Measurements from ENCODE around the gene EHD3. TPM values are rescaled to one million over a fixed set of nuclear protein-coding genes. Genes with fewer than 3 reads are reported as not detected.

The EHD3 gene
- polyA plus RNA-seq, 1 experiment = 39.8 TPM

DNA sequence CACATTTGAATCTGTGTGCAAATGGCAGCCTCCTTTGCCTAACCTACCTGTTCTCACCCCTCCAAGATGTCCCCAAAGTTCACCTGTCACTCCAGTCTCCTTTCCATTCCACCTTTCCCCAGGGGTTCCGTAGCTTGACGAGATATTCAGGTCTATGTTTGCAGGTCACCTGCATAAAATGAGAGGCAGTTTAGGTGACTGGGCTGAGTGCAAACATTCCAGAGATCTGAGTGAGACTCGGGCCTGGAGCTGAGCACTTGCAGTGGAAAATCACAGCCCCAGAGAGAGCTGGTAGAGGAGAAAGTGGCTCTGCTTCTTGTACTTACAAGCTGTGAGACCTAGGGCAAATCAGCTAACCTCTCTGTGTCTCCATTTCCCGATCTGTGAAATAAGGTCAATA is 36.8 kb upstream of the EHD3 start:
- TF ChIP-seq, protein P1, sequence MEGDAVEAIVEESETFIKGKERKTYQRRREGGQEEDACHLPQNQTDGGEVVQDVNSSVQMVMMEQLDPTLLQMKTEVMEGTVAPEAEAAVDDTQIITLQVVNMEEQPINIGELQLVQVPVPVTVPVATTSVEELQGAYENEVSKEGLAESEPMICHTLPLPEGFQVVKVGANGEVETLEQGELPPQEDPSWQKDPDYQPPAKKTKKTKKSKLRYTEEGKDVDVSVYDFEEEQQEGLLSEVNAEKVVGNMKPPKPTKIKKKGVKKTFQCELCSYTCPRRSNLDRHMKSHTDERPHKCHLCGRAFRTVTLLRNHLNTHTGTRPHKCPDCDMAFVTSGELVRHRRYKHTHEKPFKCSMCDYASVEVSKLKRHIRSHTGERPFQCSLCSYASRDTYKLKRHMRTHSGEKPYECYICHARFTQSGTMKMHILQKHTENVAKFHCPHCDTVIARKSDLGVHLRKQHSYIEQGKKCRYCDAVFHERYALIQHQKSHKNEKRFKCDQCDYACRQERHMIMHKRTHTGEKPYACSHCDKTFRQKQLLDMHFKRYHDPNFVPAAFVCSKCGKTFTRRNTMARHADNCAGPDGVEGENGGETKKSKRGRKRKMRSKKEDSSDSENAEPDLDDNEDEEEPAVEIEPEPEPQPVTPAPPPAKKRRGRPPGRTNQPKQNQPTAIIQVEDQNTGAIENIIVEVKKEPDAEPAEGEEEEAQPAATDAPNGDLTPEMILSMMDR (IDR thresholded peaks at IDR 0.05; ENCODE audit: low read depth, low read length) = no peak
- Histone ChIP-seq H3K9me3 (ENCODE audit: control insufficient read depth, insufficient read depth, low read length) (no peaks in the 10 kb centered on the region), H3K27ac (ENCODE audit: low read depth, low read length) (no peak overlapping the region), H3K4me3 (ENCODE audit: low read depth, low read length) (no peak overlapping the region), H3K27me3 (ENCODE audit: control insufficient read depth, insufficient read depth, low read length) (peaks cover 2% of the 10 kb centered on the region)
- ChIA-PET CTCF (no interaction called here), POLR2A (no interaction called here)
- DNase-seq (ENCODE audit: low read depth, low spot score) = no peak

DNA sequence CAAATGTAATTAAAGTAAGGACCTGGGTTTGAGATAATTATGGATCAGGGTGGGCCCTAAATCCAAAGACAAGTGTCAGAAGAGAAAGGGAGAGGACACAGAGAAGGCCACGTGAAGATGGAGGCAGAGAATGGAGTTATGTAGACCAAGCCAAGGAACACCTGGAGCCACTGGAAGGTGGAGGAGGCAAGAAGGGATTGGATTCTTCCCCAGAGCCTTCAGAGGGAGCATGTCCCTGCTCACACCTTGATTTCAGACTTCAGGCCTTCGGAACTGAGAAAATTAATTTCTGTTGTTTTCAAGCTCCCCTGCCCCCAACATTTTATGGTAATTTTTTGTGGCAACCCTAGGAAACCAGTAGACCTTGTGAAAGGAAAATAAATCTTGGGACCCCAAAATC is 36.3 kb upstream of the EHD3 start:
- Histone ChIP-seq H3K27me3 (ENCODE audit: control insufficient read depth, insufficient read depth, low read length) (peaks cover 2% of the 10 kb centered on the region), H3K27ac (ENCODE audit: low read depth, low read length) (no peak overlapping the region), H3K4me3 (ENCODE audit: low read depth, low read length) (no peak overlapping the region), H3K9me3 (ENCODE audit: control insufficient read depth, insufficient read depth, low read length) (no peaks in the 10 kb centered on the region)
- DNase-seq (ENCODE audit: low read depth, low spot score) = no peak
- TF ChIP-seq, protein P1 (IDR thresholded peaks at IDR 0.05; ENCODE audit: low read depth, low read length) = no peak
- ChIA-PET POLR2A (no interaction called here), CTCF (no interaction called here)

DNA sequence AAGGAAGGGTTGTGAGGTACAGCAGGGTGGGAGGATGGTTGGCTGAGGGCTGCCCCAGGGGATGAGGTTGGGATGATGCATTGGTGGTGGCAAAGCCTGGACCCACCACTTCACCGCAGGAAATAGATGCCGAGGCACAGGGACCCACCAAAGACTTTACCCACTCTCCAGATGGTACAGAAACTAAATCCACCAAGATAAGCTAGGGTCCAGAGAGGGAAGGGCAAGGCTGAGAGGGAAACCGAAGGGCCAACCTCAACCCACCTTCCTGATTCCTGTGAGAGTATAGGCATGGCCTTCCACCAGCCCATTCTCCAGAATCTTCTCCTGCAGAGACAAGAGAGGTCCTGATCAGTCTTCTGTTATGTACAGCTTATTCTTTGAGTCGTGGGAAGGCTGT is 34.7 kb upstream of the EHD3 start:
- no peak overlapping the region for H3K27ac ChIP-seq (ENCODE audit: low read depth, low read length)
- peaks cover 2% of the 10 kb centered on the region for H3K27me3 ChIP-seq (ENCODE audit: control insufficient read depth, insufficient read depth, low read length)
- CTCF ChIA-PET = no interaction called here
- no peaks in the 10 kb centered on the region for H3K9me3 ChIP-seq (ENCODE audit: control insufficient read depth, insufficient read depth, low read length)
- DNase-seq (ENCODE audit: low read depth, low spot score) = no peak
- POLR2A ChIA-PET = no interaction called here
- H3K4me3 ChIP-seq (ENCODE audit: low read depth, low read length) = no peak overlapping the region
- TF ChIP-seq, protein P1 (IDR thresholded peaks at IDR 0.05; ENCODE audit: low read depth, low read length) = no peak

- Histone ChIP-seq H3K27ac (ENCODE audit: low read depth, low read length) (no peak overlapping the region), H3K4me3 (ENCODE audit: low read depth, low read length) (no peak overlapping the region), H3K9me3 (ENCODE audit: control insufficient read depth, insufficient read depth, low read length) (no peaks in the 10 kb centered on the region; the same call in 1 of the 2 replicates), H3K27me3 (ENCODE audit: control insufficient read depth, insufficient read depth, low read length) (peaks cover 2% of the 10 kb centered on the region)
- ChIA-PET POLR2A (no interaction called here), CTCF (no interaction called here)
- DNase-seq (ENCODE audit: low read depth, low spot score) = no peak
- TF ChIP-seq, protein P1 (IDR thresholded peaks at IDR 0.05; ENCODE audit: low read depth, low read length) = no peak
These were observed 33.0 kb upstream of the EHD3 start for GRCh38 chr2:31200972-31201371.

- ChIA-PET CTCF (no interaction called here), POLR2A (no interaction called here)
- TF ChIP-seq, protein P1 (IDR thresholded peaks at IDR 0.05; ENCODE audit: low read depth, low read length) = no peak
- Histone ChIP-seq H3K4me3 (ENCODE audit: low read depth, low read length) (no peak overlapping the region), H3K27ac (ENCODE audit: low read depth, low read length) (no peak overlapping the region), H3K9me3 (ENCODE audit: control insufficient read depth, insufficient read depth, low read length) (no peaks in the 10 kb centered on the region; the same call in 1 of the 2 replicates), H3K27me3 (ENCODE audit: control insufficient read depth, insufficient read depth, low read length) (peaks cover 2% of the 10 kb centered on the region)
- no peak for DNase-seq (ENCODE audit: low read depth, low spot score)
These were observed 31.9 kb upstream of the EHD3 start for GRCh38 chr2:31202041-31202440.
